HG02938 (cell line): ENCODE measurements around the gene TAF6.
"Not testable (repeated sequence)": the region's sequence is repeated elsewhere in the genome, so short reads cannot be mapped to it uniquely, and the experiment has no call there.

ENCODE experiments used
- ATAC-seq: cut with Tn5 transposase; IDR thresholded peaks from one replicate; pipeline ENCODE4 v1.9.1; 2021; ENCODE audit warnings: mild to moderate bottlenecking, moderate library complexity; ENCODE audit not compliant: unreplicated experiment

Gene TAF6

GRCh38 chr7:100152937-100153666 lies 33.9 kb upstream of the TAF6 start:
- no peak for ATAC-seq

GRCh38 chr7:100152404-100152803 lies 33.2 kb upstream of the TAF6 start:
- ATAC-seq = no peak

- peak; percentile 98 for ATAC-seq
Observed at GRCh38 chr7:100148559-100149328, 29.6 kb upstream of the TAF6 start, which contains the start of gene LAMTOR4. LAMTOR4 (plus strand) TSS chr7:100148918; CDS start chr7:100148973, 55 bp downstream.

- no peak for ATAC-seq
Observed at GRCh38 chr7:100148225-100148558, 29.0 kb upstream of the TAF6 start.

GRCh38 chr7:100147278-100147677 lies 28.1 kb upstream of the TAF6 start:
- no peak for ATAC-seq

GRCh38 chr7:100146350-100146749 lies 27.2 kb upstream of the TAF6 start:
- ATAC-seq = not testable (repeated sequence)

GRCh38 chr7:100142461-100142860 lies 23.3 kb upstream of the TAF6 start:
- ATAC-seq = no peak

- ATAC-seq = no peak
Observed at GRCh38 chr7:100141555-100141949, 22.4 kb upstream of the TAF6 start.

GRCh38 chr7:100137851-100138760 lies 18.9 kb upstream of the TAF6 start:
- no peak for ATAC-seq

- no peak for ATAC-seq
Observed at GRCh38 chr7:100132697-100133151, 13.6 kb upstream of the TAF6 start.

- ATAC-seq = no peak
Observed at GRCh38 chr7:100132126-100132525, 13.0 kb upstream of the TAF6 start.

- no peak for ATAC-seq
Observed at GRCh38 chr7:100130608-100131453, 11.7 kb upstream of the TAF6 start.

- ATAC-seq = not testable (repeated sequence)
Observed at GRCh38 chr7:100130220-100130607, 11.1 kb upstream of the TAF6 start.

- no peak for ATAC-seq
Observed at GRCh38 chr7:100128637-100128963, 9.4 kb upstream of the TAF6 start.

- no peak for ATAC-seq
Observed at GRCh38 chr7:100127866-100128636, 8.9 kb upstream of the TAF6 start.

GRCh38 chr7:100126931-100127865 lies 8.0 kb upstream of the TAF6 start, which contains the start of gene MBLAC1:
MBLAC1 (plus strand) TSS chr7:100126967; CDS start chr7:100127396, 429 bp downstream.
- peak; percentile 62 for ATAC-seq

GRCh38 chr7:100126239-100126930 lies 7.2 kb upstream of the TAF6 start:
- ATAC-seq = peak; percentile 47
